ENCODE data around the gene VWA1. TPM values are rescaled to one million over a fixed set of nuclear protein-coding genes. Genes with fewer than 3 reads are reported as not detected.
"Not testable (repeated sequence)": the region's sequence is repeated elsewhere in the genome, so short reads cannot be mapped to it uniquely, and the experiment has no call there.

The VWA1 gene
- total RNA-seq, 1 donor from 2014 or later, result 45.3 TPM

- not testable (repeated sequence) for DNase-seq
Measured at GRCh38 chr1:1459711-1460110, 24.2 kb downstream of the VWA1 start.

- no peak for DNase-seq
Measured at GRCh38 chr1:1460540-1461130, 25.1 kb downstream of the VWA1 start.

GRCh38 chr1:1461721-1462317 lies 26.3 kb downstream of the VWA1 start:
- no peak for DNase-seq

- DNase-seq, result no peak
Measured at GRCh38 chr1:1462318-1462966, 27.0 kb downstream of the VWA1 start.

GRCh38 chr1:1463312-1463711 lies 27.8 kb downstream of the VWA1 start:
- no peak for DNase-seq

- not testable (repeated sequence) for DNase-seq
Measured at GRCh38 chr1:1468196-1468985, 32.9 kb downstream of the VWA1 start.

GRCh38 chr1:1470626-1471388 lies 35.3 kb downstream of the VWA1 start:
- no peak for DNase-seq

- DNase-seq, result peak; percentile 96
Measured at GRCh38 chr1:1471389-1472052, 36.0 kb downstream of the VWA1 start, which contains the start of gene ATAD3B. ATAD3B (plus strand) TSS chr1:1471765; CDS start chr1:1471885, 120 bp downstream.

GRCh38 chr1:1472053-1472876 lies 36.8 kb downstream of the VWA1 start:
- DNase-seq, result peak; percentile 9

- not testable (repeated sequence) for DNase-seq
Measured at GRCh38 chr1:1476011-1476410, 40.5 kb downstream of the VWA1 start.

GRCh38 chr1:1477206-1477605 lies 41.7 kb downstream of the VWA1 start:
- DNase-seq, result no peak

GRCh38 chr1:1479547-1480487 lies 44.3 kb downstream of the VWA1 start:
- DNase-seq, result no peak

- DNase-seq, result not testable (repeated sequence)
Measured at GRCh38 chr1:1480488-1480867, 45.0 kb downstream of the VWA1 start.

GRCh38 chr1:1481811-1482210 lies 46.3 kb downstream of the VWA1 start:
- DNase-seq, result not testable (repeated sequence)

- no peak for DNase-seq
Measured at GRCh38 chr1:1482856-1483255, 47.4 kb downstream of the VWA1 start.

- no peak for DNase-seq
Measured at GRCh38 chr1:1483714-1484113, 48.2 kb downstream of the VWA1 start.

- DNase-seq, result not testable (repeated sequence)
Measured at GRCh38 chr1:1484976-1485750, 49.7 kb downstream of the VWA1 start.

GRCh38 chr1:1485755-1486317 lies 50.3 kb downstream of the VWA1 start:
- DNase-seq, result not testable (repeated sequence)

GRCh38 chr1:1487701-1488100 lies 52.2 kb downstream of the VWA1 start:
- DNase-seq, result no peak
